Right ventricle myocardium superior (tissue), 1 donor: ENCODE data around the gene PCDHA8. TPM values are rescaled to one million over a fixed set of nuclear protein-coding genes. Genes with fewer than 3 reads are reported as not detected.
"Not testable (repeated sequence)": the region's sequence is repeated elsewhere in the genome, so short reads cannot be mapped to it uniquely, and the experiment has no call there.

Experiments
- ATAC-seq: fragments of 200-7000 bp; cut with Tn5 transposase; one replicate; pipeline ENCODE4 v1.9.1; 2020; ENCODE audit warnings: mild to moderate bottlenecking; ENCODE audit not compliant: poor library complexity
- DNase-seq: peaks from one replicate; pipeline ENCODE4 v3.0.0-alpha.2; 2020
- intact Hi-C: fragments of 100-400 bp; cut with DNase I; formaldehyde crosslinking; loops from one replicate; pipeline ENCODE4 v1.11.2; 2022
- total RNA-seq: library from RNA; stranded (reverse); fragmentation: NEBNext Ultra II Directional; extraction: Animal tissue kit (Norgen Biotek cat#: 25700); gene quantifications from one replicate; pipeline ENCODE4 v1.2.1, GENCODE V29; 2021
- donor health status: DM: no; HTN: yes; CAD: no; lungs with severe emphysema.

The PCDHA8 gene
- total RNA-seq, 1 donor from 2014 or later, result not detected

DNA sequence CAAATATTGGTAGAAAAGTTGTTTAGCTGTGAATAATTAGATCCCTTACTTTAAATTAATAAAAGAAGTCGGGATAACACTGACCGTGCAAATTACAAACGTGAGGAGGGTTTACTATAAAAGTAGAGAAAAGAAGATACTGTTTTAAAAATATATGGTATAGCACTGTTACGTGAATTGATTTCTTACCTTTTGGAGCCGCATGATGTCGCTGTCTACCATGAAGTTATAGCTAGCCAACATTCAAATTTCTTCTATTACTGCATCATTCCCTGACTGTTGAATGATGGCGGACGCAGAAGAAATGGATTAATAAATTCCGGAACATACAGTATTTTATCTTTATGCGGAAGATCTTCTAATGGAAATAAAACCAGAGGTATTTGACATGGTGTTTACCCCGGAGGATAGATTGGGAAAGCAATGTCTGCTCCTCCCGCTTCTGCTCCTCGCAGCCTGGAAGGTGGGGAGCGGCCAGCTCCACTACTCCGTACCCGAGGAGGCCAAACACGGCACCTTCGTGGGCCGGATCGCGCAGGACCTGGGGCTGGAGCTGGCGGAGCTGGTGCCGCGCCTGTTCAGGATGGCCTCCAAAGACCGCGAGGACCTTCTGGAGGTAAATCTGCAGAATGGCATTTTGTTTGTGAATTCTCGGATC, 13.2 kb upstream of the PCDHA8 start, which contains the start of gene PCDHA6:
Gene PCDHA6 (plus strand): TSS at position 257 of the 658 bp plus-strand sequence. CDS start 132 bp downstream, at position 389.
- DNase-seq (no peak), ATAC-seq (no peak)
- intact Hi-C loops, result no loop called here

DNA sequence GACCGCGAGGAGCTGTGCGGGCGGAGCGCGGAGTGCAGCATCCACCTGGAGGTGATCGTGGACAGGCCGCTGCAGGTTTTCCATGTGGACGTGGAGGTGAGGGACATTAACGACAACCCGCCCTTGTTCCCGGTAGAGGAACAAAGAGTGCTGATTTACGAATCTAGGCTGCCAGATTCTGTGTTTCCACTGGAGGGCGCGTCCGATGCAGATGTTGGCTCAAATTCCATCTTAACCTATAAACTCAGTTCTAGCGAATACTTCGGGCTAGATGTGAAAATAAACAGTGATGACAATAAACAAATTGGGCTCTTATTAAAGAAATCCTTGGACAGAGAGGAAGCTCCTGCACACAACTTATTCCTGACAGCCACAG, 12.6 kb upstream of the PCDHA8 start:
- intact Hi-C loops, result no loop called here
- DNase-seq, result no peak
- no peak for ATAC-seq

DNA sequence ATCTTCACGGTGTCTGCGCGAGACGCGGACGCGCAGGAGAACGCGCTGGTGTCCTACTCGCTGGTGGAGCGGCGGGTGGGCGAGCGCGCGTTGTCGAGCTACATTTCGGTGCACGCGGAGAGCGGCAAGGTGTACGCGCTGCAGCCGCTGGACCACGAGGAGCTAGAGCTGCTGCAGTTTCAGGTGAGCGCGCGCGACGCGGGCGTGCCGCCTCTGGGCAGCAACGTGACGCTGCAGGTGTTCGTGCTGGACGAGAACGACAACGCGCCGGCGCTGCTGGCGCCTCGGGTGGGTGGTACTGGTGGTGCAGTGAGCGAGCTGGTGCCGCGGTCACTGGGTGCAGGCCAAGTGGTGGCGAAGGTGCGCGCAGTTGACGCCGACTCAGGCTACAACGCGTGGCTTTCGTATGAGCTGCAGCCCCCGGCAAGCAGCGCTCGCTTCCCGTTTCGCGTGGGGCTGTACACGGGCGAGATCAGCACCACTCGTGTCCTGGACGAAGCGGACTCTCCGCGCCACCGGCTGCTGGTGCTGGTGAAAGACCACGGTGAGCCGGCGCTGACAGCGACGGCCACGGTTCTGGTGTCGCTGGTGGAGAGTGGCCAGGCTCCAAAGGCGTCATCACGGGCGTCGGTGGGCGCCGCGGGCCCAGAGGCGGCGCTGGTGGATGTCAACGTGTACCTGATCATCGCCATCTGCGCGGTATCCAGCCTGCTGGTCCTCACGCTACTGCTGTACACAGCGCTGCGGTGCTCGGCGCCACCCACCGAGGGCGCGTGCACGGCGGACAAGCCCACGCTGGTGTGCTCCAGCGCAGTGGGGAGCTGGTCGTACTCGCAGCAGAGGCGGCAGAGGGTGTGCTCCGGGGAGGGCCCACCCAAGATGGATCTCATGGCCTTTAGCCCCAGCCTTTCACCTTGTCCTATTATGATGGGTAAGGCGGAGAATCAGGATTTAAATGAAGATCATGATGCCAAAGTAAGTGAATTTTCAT, 11.2 kb upstream of the PCDHA8 start:
- ATAC-seq, DNase-seq, intact Hi-C loops: not testable (repeated sequence)

DNA sequence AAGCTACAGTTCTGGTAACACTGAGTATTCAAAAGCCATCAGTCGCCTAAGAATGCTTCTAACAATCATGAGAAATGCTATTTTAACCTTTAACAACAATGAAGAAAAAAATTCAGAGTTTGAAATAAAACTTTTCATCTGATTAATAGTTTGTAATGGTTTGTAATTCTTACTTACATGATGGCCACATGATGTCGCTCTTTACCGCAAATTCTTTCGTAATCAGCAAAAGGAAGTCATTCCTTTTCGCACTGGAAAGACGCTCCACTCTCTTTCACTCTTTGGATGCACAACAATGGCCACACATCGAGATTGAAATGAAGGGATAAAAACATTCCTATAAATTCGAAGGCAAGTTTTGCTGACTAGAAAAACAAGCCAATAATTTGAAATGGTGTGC, 7.0 kb upstream of the PCDHA8 start, which contains the start of gene PCDHA7:
Gene PCDHA7 (plus strand): TSS at position 277 of the 400 bp plus-strand sequence. CDS start 115 bp downstream, at position 392.
- intact Hi-C loops, result no loop called here
- ATAC-seq, result no peak
- DNase-seq, result no peak

DNA sequence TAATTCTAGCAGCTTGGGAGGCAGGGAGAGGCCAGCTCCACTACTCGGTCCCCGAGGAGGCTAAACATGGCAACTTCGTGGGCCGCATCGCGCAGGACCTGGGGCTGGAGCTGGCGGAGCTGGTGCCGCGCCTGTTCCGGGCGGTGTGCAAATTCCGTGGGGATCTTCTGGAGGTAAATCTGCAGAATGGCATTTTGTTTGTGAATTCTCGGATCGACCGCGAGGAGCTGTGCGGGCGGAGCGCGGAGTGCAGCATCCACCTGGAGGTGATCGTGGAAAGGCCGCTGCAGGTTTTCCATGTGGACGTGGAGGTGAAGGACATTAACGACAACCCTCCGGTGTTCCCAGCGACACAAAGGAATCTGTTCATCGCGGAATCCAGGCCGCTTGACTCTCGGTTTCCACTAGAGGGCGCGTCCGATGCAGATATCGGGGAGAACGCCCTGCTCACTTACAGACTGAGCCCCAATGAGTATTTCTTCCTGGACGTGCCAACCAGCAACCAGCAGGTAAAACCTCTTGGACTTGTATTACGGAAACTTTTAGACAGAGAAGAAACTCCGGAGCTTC, 6.5 kb upstream of the PCDHA8 start:
- intact Hi-C loops, ATAC-seq, DNase-seq: not testable (repeated sequence)

DNA sequence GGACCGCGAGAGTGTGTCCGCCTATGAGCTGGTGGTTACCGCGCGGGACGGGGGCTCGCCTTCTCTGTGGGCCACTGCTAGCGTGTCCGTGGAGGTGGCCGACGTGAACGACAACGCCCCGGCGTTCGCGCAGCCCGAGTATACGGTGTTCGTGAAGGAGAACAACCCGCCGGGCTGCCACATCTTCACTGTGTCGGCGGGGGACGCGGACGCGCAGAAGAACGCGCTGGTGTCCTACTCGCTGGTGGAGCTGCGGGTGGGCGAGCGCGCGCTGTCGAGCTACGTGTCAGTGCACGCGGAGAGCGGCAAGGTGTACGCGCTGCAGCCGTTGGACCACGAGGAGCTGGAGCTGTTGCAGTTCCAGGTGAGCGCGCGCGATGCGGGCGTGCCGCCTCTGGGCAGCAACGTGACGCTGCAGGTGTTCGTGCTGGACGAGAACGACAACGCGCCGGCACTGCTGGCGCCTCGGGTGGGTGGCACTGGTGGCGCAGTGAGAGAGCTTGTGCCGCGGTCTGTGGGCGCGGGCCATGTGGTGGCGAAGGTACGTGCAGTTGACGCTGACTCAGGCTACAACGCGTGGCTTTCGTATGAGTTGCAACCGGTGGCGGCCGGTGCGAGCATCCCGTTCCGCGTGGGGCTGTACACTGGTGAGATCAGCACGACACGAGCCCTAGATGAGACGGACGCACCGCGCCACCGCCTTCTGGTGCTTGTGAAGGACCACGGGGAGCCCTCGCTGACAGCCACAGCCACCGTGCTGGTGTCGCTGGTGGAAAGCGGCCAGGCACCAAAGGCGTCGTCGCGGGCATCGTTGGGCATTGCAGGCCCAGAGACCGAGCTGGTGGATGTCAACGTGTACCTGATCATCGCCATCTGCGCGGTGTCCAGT, 5.1 kb upstream of the PCDHA8 start:
- DNase-seq (peak; percentile 33), ATAC-seq (no peak)
- intact Hi-C loops, result no loop called here

DNA sequence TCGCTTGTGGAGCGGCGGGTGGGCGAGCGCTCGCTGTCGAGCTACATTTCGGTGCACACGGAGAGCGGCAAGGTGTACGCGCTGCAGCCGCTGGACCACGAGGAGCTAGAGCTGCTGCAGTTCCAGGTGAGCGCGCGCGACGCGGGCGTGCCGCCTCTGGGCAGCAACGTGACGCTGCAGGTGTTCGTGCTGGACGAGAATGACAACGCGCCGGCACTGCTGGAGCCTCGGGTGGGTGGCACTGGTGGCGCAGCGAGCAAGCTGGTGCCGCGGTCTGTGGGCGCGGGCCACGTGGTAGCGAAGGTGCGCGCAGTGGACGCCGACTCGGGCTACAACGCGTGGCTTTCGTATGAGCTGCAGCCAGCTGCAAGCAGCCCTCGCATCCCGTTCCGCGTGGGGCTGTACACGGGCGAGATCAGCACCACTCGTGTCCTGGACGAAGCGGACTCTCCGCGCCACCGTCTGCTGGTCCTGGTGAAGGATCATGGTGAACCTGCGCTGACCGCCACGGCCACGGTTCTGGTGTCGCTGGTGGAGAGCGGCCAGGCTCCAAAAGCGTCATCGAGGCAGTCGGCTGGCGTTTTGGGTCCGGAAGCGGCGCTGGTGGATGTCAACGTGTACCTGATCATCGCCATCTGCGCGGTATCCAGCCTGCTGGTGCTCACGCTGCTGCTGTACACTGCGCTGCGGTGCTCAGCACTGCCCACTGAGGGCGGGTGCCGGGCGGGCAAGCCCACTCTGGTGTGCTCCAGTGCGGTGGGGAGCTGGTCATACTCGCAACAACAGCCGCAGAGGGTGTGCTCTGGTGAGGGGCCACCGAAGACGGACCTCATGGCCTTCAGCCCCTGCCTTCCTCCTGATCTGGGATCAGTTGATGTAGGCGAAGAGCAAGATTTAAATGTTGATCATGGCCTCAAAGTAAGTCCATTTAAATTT, 2.1 kb downstream of the PCDHA8 start:
- no peak for DNase-seq
- intact Hi-C loops, result no loop called here
- no peak for ATAC-seq

DNA sequence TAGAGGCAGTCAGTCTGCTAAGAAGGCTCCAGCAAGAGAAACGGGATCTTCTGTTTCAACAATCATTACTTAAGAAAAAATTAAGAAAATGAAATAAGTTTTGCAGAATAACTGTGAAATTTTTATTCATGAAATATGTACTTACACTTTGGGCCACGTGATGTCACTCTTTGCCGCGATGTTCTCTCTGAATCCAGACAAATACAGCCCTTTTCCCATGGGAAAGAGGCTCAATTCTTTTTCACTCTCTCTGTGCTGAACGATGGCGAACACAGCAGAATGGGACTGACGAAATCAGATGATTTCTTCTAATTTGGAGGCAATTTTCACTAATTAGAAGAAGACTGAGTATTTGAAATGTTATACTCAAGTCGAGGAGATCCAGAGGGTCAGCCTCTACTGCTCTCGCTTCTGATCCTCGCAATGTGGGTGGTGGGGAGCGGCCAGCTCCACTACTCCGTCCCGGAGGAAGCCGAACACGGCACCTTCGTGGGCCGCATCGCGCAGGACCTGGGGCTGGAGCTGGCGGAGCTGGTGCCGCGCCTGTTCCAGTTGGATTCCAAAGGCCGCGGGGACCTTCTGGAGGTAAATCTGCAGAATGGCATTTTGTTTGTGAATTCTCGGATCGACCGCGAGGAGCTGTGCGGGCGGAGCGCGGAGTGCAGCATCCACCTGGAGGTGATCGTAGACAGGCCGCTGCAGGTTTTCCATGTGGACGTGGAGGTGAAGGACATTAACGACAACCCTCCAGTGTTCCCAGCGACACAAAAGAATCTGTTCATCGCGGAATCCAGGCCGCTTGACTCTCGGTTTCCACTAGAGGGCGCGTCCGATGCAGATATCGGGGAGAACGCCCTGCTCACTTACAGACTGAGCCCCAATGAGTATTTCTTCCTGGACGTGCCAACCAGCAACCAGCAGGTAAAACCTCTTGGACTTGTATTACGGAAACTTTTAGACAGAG, 7.4 kb downstream of the PCDHA8 start, which contains the start of gene PCDHA9:
Gene PCDHA9 (plus strand): TSS at position 244 of the 964 bp plus-strand sequence. CDS start 114 bp downstream, at position 358.
- intact Hi-C loops, DNase-seq, ATAC-seq: not testable (repeated sequence)

DNA sequence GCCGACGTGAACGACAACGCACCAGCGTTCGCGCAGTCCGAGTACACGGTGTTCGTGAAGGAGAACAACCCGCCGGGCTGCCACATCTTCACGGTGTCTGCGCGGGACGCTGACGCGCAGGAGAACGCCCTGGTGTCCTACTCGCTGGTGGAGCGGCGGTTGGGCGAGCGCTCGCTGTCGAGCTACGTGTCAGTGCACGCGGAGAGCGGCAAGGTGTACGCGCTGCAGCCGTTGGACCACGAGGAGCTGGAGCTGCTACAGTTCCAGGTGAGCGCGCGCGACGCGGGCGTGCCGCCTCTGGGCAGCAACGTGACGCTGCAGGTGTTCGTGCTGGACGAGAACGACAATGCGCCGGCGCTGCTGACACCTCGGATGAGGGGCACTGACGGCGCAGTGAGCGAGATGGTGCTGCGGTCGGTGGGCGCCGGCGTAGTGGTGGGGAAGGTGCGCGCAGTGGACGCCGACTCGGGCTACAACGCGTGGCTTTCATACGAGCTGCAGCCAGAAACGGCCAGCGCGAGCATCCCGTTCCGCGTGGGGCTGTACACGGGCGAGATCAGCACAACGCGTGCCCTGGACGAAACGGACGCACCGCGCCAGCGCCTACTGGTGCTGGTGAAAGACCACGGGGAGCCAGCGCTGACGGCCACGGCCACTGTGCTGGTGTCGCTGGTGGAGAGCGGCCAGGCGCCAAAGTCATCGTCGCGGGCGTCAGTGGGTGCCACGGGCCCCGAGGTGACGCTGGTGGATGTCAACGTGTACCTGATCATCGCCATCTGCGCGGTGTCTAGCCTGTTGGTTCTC, 9.0 kb downstream of the PCDHA8 start:
- ATAC-seq, DNase-seq, intact Hi-C loops: not testable (repeated sequence)

DNA sequence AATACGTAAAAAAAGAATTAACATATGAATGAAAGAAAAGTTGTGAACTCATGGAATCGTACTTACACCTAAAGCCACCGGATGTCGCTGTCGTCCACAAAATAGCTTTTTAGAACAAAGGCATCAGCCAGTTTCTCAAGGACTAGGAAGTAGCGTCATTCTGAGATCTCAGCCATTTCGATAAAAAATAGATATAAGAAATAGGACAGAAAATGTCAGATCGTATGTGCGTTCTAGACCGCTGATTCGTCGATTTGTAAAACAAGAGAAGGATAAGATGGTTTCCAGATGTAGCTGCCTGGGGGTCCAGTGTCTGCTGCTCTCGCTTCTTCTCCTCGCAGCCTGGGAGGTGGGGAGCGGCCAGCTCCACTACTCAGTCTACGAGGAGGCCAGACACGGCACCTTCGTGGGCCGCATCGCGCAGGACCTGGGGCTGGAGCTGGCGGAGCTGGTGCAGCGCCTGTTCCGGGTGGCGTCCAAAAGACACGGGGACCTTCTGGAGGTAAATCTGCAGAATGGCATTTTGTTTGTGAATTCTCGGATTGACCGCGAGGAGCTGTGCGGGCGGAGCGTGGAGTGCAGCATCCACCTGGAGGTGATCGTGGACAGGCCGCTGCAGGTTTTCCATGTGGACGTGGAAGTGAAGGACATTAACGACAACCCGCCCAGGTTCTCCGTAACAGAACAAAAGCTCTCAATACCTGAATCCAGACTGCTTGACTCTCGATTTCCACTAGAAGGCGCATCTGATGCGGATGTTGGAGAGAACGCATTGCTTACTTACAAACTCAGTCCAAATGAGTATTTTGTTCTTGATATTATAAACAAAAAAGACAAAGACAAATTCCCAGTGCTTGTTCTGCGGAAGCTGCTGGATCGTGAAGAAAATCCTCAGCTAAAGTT, 15.0 kb downstream of the PCDHA8 start, which contains the start of gene PCDHA10:
Gene PCDHA10 (plus strand): TSS at position 126 of the 903 bp plus-strand sequence. CDS start 152 bp downstream, at position 278.
- no peak for DNase-seq

DNA sequence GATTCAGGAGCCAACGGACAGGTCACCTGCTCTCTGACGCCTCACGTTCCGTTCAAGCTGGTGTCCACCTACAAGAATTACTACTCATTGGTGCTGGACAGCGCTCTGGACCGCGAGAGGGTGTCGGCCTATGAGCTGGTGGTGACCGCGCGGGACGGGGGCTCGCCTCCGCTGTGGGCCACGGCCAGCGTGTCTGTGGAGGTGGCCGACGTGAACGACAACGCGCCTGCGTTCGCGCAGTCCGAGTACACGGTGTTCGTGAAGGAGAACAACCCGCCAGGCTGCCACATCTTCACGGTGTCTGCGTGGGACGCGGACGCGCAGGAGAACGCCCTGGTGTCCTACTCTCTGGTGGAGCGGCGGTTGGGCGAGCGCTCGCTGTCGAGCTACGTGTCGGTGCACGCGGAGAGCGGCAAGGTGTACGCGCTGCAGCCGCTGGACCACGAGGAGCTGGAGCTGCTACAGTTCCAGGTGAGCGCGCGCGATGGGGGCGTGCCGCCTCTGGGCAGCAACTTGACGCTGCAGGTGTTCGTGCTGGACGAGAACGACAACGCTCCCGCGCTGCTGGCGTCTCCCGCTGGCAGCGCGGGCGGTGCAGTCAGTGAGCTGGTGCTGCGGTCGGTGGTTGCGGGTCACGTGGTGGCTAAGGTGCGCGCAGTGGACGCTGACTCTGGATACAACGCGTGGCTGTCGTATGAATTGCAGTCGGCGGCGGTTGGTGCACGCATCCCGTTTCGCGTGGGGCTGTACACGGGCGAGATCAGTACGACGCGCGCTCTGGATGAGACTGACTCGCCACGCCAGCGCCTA, 16.4 kb downstream of the PCDHA8 start:
- intact Hi-C loops, result no loop called here
- no peak for ATAC-seq
- no peak for DNase-seq

More for the DNA sequence above, 15.0 kb downstream of the PCDHA8 start, which contains the start of gene PCDHA10:
- intact Hi-C loops, result no loop called here
- ATAC-seq, result no peak

DNA sequence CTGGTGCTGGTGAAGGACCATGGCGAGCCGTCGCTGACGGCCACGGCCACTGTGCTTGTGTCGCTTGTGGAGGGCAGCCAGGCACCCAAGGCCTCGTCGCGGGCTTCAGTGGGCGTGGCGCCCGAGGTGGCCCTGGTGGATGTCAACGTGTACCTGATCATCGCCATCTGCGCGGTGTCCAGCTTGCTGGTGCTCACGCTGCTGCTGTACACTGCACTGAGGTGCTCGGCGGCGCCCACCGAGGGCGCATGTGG, 16.9 kb downstream of the PCDHA8 start:
- no peak for DNase-seq
- no peak for ATAC-seq
- intact Hi-C loops, result no loop called here

DNA sequence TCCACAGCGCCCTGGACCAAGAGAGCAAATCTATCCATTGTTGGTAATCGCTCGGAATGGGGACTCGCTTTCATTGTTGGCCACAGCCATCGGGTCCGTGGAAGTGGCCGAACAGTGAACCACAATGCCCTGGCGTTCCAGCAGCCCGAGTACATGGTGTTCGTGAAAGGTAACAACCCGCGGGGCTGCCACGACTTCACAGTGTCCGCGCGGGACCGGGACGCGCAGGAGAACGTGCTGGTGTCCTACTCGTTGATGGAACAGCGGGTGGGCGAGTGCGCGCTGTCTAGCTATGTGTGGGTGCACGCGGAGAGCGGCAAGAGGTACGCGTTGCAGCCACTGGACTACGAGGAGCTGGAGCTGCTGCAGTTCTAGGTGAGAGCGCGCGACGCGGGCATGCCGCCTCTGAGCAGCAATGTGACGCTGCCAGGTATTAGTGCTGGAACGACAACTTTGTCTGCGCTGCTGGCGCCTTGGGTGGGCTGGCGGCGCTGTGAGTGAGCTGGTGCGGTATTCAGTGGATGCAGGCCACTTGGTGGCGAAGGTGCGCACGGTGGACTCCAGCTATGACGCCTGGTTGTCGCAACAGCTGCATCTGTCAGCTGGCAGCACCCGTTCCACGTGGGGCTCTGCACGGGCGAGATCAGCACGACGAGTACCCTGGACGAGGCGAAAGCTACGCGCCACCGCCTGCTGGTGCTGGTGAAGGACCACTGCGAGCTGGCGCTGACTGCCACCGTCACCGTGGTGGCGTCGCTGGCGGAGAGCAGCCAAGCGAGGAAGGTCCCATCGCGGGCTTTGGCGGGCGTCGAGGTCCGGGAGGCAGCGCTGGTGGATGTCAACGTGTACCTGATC, 21.7 kb downstream of the PCDHA8 start:
- DNase-seq (no peak), ATAC-seq (no peak)
- intact Hi-C loops, result no loop called here
